HG02840 (cell line): ENCODE results near the gene LUZP1.
"Not testable (repeated sequence)": the region's sequence is repeated elsewhere in the genome, so short reads cannot be mapped to it uniquely, and the experiment has no call there.

Experiments
- ATAC-seq: cut with Tn5 transposase; IDR thresholded peaks from one replicate; pipeline ENCODE4 v1.9.1; 2021; ENCODE audit warnings: mild to moderate bottlenecking, moderate library complexity, moderate number of reproducible peaks; ENCODE audit not compliant: unreplicated experiment, low FRiP score

The LUZP1 gene

DNA sequence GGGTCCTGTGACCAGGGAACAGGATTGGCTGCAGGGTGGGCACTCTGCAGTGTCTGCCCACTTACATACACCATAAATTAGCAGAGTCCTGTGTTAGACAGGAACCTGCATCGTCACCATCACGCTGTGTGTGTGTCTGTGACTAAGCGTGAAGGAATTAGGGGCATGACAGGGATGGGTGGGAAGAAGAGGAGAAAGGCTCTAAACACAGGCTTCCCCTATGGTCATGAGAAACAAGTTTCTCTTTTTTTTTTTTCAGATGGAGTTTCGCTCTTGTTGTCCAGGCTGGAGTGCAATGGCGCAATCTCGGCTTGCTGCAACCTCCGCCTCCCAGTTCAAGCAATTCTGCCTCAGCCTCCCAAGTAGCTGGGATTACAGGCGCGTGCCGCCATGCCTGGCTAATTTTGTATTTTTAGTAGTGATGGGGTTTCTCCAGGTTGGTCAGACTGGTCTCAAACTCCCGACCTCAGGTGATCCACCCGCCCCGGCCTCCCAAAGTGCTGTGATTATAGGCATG, 20.3 kb upstream of the LUZP1 start:
- not testable (repeated sequence) for ATAC-seq

DNA sequence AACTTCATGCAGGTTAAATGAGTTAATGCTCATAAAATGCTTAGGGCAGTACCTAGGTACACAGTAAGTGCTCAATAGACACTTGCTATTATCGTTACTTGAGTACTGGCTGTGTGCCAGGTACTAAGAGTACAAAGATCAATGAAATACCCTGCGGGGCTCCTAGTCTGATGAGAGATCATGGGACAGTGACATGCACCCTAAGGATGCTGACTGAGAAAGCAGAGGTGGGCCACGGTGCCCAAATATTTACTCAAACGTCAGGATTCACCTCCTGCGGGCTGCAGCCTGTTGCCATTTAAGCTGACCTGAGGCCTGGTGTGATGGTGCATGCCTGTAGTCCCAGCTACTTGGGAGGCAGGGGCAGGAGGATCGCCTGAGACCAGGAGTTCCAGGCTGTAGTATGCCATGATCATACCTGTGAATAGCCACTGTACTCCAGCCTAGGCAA, 19.8 kb upstream of the LUZP1 start:
- ATAC-seq, result no peak

DNA sequence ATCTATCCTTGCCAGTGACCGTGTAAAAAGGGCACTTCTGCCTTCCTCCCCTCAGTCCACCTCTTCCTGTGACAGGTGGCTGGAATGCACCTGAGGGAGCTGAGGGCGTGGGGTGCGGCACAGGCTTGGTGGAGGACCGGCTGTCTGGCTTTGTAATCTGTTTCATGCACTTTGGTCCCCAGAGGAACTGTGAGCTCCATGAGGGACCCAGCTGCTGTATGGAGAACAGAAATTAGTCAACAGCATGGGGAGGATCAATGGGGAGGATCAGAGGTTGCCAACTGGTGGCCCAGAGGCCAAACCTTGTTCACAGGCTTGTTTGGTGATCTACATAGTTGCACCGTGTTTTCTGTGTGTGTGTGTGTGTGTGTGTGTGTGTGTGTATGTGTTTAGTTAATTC, 19.0 kb upstream of the LUZP1 start:
- no peak for ATAC-seq

DNA sequence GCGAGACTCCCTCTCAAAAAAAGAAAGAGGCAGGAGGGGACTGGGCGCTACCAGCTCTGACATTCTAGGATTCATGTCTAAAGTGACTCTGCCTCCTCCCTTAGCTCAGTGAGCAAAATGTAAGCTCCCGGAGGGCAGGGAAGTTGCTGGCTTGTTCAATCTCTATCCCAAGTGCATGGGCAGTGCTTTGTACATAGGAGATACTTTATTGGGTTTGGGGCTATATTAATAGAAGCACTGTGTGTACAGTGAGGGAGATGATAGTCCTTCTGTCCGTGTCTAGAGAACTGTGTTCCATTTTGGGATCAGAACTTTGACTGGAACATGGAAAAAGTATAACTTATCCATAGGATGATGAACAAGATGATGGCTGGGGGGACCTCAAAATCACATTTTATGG, 16.7 kb upstream of the LUZP1 start:
- no peak for ATAC-seq

DNA sequence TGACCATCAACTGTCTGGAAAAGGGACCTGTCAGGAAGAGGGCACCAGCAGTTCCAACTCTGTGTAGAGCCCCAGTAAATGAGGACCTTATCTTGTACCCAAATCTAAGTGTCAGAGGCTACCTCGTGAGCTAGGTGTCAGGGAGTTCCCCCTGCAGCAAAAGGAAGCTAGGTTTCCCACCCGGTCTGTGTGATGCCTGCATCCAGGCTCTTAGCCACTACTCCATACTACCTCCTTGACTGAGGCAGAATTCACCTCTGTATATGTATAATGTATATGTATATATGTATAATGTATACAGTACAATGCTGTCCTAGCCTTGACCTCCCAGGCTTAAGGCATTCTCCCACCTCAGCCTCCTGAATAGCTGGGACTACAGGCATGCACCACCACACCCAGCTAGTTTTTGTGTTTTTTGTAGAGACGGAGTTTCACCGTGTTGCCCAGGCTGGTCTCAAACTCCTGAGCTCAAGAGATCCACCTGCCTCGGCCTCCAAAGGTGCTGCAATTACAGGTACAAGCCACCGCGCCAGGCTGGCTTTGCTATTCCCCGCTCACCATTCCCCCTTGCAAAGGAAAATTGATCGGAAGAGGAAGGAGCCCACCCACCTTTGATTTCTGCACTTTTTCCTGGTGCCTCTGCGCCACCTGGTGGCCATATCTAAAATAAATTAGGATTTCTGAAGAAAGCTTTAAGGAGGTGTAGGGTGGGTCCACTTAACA, 15.7 kb upstream of the LUZP1 start:
- no peak for ATAC-seq

DNA sequence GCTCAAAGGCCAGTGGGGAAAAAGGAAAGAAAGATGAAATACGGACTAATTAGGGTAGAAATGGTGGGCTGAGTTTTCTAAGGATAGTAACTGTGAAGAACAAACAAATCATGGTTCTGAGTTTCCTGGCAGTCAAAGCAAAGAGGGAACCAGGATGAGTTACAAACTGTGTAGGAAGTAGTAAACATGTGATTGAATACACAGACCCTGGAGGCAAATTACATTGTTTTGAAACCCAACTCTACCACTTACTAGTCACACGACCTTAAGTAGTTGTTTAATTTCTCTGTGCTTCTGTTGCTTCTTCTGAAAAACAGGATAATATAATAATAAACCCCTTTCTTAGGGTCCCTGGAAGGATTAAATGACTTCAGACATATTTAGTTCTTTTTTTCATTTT, 11.2 kb upstream of the LUZP1 start:
- ATAC-seq, result no peak

DNA sequence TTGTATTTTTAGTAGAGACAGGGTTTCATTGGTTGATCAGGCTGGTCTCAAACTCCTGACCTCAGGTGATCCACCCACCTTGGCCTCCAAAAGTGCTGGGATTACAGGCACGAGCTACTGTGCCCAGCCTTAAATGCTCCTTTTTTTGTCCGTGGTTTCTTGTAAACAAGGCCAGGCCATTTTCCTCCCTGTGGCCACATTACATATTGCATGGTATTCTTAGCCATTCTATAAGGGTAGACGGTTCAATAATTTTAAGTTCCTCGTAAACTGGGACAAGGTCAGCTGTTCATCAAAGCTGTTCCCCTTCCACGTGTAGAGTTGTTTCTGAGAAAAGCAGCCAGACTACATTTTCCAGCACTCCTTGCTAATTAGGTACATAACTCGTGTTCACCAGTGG, 10.3 kb upstream of the LUZP1 start:
- ATAC-seq, result no peak

DNA sequence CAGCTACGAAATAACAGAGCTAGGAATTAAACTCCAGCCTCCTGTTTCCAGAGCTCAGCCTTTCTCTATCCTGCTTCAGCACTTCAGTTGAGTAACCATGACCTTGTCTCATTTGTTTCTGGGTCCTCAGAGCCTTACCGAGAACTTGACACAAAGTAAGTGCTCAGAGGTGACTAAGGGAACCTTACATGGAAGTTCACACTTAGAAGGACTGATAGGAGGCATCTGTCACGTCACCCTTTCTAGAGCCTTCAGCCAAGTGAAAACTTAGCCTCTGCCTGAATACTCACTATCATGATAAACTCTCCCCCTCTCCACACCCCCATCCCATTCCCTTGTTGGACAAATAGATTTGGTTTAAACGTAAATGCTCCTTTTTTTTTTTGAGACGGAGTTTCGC, 9.8 kb upstream of the LUZP1 start:
- ATAC-seq, result no peak

DNA sequence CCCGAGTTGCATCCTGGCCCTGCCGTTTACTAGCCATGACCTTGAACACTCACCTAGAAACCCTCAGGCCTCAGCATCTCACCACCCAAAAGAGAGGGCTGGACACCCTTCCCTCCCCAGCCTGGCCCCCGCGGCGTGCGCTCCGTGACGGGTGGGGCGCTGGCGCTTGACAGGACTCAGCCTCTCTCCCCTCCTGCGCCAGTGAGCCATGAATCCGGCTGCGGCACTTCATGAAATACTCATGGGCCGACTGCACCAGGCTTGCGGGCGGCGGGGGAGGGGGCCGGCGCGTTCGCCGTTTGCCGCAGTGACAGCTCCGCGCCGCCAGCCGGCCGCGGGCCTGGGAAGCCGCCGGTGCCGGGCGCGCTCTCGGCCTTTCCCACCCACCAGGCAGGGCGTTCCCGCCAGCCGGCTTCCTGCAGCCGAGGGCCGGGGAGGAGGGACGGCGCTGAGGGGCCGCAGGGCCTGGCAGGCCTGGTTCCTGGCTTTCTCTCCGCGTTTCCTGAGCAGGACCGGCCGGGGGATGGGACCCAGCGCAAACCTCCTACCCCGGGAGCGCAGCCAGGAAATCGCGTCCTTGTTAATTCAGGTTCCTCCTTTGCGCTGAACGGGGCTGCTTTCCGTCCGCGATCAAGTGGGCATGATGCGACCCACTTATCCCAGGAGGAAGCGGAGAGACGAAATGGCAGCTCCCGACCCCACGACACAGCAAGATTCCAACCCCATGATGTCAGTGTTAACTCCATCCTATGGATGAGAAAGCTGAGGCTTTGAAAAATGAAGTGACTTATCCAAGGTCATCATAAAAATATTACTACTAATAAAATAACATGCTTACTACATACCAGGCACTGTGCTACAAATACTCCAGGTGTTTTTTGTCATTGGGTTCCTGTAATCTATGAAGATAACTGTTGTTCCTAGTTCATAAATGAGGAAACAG, 9.1 kb upstream of the LUZP1 start:
- ATAC-seq, result peak; percentile 51

DNA sequence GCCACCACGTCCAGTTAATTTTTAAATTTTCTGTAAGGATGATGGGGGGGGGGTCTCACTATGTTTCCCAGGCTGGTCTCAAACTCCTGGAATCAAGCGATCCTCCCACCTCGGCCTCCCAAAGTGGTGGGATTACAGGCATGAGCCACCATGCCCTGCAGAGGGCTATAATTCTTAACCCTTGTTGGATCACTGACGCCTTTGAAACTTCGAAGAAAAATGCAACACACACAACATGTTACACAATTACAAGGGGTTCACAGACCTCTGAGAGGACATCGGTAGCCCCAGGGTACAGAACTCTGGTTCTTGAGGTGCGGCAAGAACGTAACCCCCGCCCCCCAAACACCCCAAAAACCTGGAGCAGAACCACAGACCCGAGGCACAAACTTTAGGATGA, 8.4 kb upstream of the LUZP1 start:
- ATAC-seq, result no peak

DNA sequence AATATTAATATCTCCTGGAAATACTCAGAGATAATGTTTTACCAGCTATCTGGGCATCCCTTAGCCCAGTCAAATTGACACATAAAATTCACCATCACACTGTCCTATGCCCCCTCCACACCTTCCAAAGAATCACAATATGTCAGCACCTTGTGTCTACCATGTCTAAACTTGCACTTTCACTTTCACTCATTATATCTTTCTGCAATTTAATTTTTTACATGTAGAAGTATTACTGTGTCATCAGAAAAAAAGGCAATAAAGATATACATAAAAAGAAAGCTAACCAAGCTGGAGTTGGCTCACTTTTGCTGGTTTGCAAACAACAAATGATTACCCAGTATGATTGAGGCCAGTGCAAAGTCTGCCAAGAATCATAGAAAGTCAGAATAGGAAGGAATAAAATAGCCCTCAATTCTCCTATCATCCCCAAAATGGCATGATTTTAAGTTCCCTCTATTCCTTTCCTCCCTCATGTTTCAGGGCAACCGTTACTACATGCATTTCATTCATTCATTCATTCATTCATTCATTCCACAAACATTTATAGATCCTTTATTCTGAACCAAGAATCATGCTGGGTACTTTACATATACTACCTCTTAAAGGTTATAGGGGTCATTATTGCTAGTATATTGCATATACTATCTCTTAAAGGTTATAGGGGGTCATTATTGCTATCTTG, 5.9 kb upstream of the LUZP1 start:
- ATAC-seq, result no peak

DNA sequence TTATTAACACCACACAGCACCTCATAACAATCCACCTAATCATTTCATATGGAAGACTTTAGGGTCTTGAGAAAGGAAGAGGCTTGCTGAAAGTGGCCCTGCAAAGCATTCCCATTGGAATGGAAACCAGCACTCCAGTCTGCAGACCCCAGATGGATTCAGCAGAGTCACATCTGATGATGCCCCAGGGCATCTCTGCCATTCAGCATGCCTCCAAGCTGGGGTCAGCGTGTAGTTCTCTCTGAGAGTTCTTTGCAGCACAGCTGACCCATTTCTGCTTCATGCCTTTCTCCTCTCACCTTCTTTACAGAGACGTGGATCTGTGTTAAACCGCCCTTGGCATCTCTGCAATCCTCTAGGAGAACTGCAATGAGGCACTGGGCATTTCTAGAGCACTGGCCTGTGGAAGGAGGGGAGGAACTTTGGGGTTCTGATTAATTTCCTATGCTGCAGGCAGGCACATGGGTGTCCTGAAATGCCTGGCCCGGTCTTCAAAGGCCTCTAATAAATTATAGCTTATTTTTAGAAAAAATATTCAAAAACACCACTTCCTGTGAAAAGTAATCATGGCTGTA, 2.6 kb upstream of the LUZP1 start:
- no peak for ATAC-seq

DNA sequence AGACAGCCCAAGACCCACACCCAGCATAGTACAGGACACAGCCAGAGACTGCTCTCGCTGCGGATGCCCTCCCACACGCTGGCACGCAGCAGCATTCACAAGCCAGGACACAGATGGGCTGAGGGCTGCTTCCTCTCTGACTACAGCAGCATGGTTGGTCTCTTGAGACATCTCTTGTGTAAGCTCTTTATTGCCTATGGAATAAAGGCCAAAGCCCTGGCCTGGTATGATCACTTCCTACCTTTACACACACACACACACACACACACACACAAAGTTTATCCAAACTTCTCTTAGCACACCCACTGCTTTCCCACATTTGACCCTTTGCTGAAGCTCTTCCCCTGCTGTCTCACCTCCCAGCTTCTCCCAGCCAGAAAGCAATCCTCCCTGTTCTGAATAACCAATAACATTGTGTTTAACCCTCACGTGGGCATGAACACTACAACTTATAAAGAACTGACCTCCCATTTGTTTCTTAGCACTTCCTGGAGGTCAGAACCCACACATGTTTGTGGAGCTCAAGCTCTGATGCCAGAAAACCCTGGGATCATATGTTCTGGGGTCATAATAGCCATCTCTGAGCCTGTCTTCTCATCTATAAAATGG, 1.2 kb upstream of the LUZP1 start:
- no peak for ATAC-seq

DNA sequence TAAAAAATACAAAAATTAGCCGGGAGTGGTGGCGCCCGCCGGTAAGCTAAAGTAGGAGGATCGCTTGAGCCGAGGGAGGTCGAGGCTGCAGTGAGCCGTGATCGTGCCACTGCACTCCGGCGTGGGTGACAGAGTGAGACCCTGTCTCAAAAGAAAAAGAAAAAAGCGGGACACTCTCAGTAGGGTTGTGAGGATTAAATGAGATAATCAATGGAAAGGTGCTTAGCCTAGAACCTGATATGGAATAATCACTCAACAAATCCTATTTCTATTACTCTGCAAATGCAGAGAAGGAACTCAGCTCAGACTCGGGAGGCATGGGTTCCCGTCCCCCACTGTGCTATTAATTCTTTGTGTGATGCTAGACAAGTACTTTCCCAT, 529 bp upstream of the LUZP1 start:
- ATAC-seq, result no peak

DNA sequence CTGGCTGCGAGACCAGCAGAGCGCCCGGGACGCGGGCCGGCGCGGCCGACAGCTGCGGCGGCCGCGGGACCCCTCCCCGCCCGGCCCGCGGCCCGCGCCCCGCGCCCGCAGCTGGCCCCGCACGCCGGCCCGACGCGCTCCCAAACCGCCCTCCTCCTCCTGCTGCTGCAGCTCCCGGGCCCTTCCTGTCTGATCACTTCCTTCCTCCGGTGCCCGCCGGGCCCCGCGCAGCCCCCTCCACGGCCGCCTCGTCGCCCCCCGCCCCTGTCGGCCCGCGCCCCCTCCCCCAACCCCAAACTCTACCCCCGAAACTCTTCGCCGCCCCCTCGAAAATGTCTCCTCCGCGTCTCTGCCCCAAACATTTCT, 594 bp downstream of the LUZP1 start:
- ATAC-seq, result no peak

DNA sequence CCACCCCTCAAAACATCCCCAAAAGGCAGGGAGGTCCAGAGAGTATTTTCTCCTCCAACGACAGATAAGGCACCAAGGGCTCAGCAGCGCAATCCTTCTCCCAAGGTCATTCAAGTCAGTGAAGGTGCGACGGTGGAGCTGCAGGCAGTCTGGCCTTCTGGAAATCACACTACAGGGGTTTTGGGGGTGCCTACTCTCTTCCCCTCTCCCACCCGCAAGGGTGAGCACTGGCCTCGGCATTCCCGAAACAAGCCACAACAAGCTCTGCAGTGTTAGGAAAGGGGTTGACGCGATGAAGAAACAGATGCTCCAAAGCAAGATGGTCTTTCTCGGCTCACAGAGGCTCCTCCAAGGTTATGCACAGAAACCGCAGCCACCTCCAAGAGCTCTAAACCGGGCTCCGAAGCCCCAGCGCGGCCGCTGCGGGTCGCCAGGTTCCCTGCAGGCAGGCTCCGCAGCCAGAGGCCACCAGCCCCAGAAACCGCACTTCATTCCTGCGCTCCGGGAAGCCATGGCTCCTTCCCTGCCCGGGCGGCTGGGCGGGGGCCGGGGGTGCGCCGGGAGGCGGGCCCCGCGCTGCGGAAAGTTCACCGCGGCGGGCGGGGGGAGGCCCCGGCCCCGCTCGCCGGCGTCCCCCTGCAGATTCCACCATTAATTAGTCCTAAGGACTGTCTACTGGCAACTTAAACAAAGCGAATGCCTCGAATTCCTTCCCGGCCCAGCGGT, 1.1 kb downstream of the LUZP1 start:
- no peak for ATAC-seq

DNA sequence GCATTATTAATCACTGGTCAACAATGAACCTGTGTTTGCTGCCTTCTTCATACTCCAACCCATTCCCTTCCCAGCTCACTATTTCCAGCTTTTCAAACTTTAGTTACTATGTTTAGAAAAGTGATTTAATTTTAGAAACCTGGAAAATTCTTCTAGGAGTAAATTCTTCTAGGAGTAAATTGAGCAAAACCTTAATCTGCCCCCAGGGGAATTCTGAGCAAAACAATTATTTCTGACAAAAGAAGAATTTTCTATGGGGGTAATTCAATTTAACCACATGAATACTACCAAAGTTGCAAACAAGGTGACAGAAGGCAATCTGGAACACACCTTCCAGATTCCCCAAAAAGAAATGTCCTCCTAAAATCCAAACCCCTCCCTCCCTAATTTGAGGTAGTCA, 1.8 kb downstream of the LUZP1 start:
- no peak for ATAC-seq

DNA sequence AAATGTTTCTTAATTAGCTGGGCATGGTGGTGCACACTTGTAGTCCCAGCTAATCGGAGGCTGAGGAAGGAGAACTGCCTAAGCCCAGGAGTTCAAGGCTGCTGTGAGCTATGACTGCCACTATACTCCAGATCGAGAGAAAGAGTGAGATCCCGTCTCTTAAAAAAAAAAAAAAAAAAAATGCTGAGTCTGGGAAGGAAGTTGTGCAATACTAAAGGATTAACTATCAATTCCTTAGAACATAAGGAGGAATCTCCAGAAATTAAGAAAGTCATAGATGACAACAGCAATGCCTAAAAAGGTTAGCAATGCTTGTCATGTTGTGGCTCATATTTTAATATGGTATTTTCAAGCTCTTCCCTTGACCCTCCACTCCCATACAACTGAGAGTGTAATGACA, 5.3 kb downstream of the LUZP1 start:
- no peak for ATAC-seq

DNA sequence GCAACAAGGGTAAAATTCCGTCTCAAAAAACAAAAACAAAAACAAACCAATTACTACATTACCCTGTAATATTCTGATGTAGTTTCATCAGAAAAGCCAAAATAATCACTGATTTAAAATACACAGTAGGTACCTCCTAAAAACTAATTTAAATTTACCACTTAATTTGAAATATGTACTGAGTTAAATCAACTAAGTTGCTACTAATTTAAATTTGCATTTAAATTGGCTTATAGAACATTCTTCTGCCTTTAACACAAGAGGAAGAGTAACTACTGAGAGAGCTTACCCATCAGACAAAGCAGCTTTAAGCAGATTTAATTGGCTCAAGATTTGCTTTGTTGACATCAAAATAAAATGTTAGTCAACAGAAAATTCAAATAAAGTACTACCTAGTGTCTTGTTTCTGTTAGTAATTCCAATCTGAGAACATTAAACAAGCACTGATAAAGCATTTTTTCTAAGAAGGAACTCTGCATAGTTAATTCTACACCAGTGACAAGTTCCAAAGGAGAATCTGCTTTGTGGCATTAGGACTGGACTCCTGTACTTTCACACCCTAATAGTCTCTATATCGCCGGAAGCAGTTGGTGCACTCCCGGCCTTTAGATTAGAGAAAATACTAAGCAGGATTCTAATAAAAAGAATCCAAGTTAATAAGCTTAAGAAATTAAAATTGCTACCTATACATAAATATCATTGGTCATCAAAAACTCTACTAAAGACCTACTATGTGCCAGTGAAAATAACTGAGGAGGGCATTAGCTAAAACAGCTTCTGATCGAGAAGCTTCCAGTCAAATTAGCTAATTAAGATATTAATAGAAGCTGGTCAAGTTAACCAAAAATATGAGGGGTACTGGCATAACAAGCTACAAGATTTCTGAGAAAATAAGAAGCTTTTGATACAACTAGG, 8.4 kb downstream of the LUZP1 start:
- no peak for ATAC-seq
